HCT116 (cell line): Measurements from ENCODE around the gene ATF7.

Source experiments
- CTCF ChIP-seq, 3 experiments: fragments of 200-600 bp in 1 of 3; sonication (generic) in 1 of 3; IDR thresholded peaks in 2 of 3; conservative IDR thresholded peaks in 1 of 3; 2 replicates each; pipeline ENCODE4 v1.5.1; 2012 to 2017; ENCODE audit warnings: low read depth in 2 of 3, low read length in 2 of 3, antibody characterized with exemption in 1 of 3, borderline replicate concordance in 1 of 3, control low read depth in 1 of 3, mild to moderate bottlenecking in 1 of 3, mixed read lengths in 1 of 3, mixed run types in 1 of 3, moderate library complexity in 1 of 3; ENCODE audit not compliant: insufficient read depth in 1 of 3
- JUND ChIP-seq: IDR thresholded peaks from 2 replicates; pipeline ENCODE4 v1.6.1; 2012
- MAX ChIP-seq: IDR thresholded peaks from 2 replicates; pipeline ENCODE4 v1.6.1; 2012
- POLR2A ChIP-seq: IDR thresholded peaks from 2 replicates; pipeline ENCODE4 v1.7.0; 2011; ENCODE audit warnings: borderline replicate concordance; ENCODE audit not compliant: insufficient read depth, insufficient read length; ENCODE audit errors: extremely low read depth
- POLR2AphosphoS5 ChIP-seq: IDR thresholded peaks from 2 replicates; pipeline ENCODE4 v1.6.1; 2011; ENCODE audit warnings: mild to moderate bottlenecking, low read depth, low read length, moderate library complexity
- RAD21 ChIP-seq: IDR thresholded peaks from 2 replicates; pipeline ENCODE4 v1.6.1; 2012; ENCODE audit warnings: low read depth, mild to moderate bottlenecking
- SRF ChIP-seq: IDR thresholded peaks from 2 replicates; pipeline ENCODE4 v1.6.1; 2012; ENCODE audit warnings: low read depth
- ZNF274 ChIP-seq: fragments of 200-500 bp; sonication (Bioruptor generic); IDR thresholded peaks from 2 replicates; pipeline ENCODE4 v1.6.1; 2014; ENCODE audit warnings: mild to moderate bottlenecking, low read depth, low read length, inconsistent platforms

- no peak for TF ChIP-seq CTCF (IDR thresholded peaks at IDR 0.05 in 2 of 3, conservative IDR thresholded peaks at IDR 0.05 in 1 of 3; ENCODE audit: borderline replicate concordance in 1 of 3, insufficient read depth in 1 of 3, low read depth in 2 of 3, low read length in 2 of 3)
- TF ChIP-seq ZNF274, result no peak
- TF ChIP-seq MAX, result no peak
- TF ChIP-seq POLR2A, result no peak
- no peak for TF ChIP-seq POLR2AphosphoS5
- TF ChIP-seq RAD21, result no peak
- TF ChIP-seq SRF, result no peak
- peak; percentile 81 for TF ChIP-seq JUND
Measured at GRCh38 chr12:53561590-53561953, 64.6 kb downstream of the ATF7 start.
